PC-9 (cell line): Measurements from ENCODE around the gene PPP2R3B.

Experiments
- CTCF ChIP-seq: fragments of 200-600 bp; sonication (generic); conservative IDR thresholded peaks from 2 replicates; pipeline ENCODE4 v1.6.1; 2017; ENCODE audit warnings: mixed run types, antibody characterized with exemption, mild to moderate bottlenecking, moderate library complexity
- EZH2 ChIP-seq: fragments of 200-600 bp; sonication (generic); IDR thresholded peaks from 2 replicates; pipeline ENCODE4 v1.8.0; 2017; ENCODE audit warnings: antibody characterized with exemption, low read depth

DNA sequence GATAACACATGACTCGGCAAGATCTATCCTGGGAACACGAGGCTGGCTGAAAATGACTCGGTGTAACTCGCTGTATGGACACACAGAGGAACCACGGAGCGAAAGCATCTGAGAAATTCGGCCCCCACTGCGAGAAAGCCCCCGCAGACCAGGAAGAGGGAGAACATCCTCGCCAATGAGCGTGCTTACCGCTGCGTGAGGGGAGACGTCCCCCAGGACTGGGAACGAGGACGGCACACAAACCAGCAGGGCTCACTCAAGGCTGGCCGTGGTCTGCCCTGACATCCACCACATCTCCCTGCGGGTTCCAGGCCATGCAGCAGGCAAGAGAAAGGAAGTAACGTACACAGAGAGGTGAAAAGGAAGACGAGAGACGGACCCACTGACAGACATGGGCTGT lies 50.5 kb downstream of the PPP2R3B start:
- TF ChIP-seq CTCF (no peak), EZH2 (no peak)
